ENCODE data around the gene DDR1.
"Not testable (repeated sequence)": the region's sequence is repeated elsewhere in the genome, so short reads cannot be mapped to it uniquely, and the experiment has no call there.

Gene DDR1

GRCh38 chr6:30864325-30864724 is 20.0 kb upstream of the DDR1 start:
- Histone ChIP-seq H3K36me3 (no peaks in the 10 kb centered on the region), H3K4me3 (no peak overlapping the region), H3K27me3 (peaks cover 0 to 5% of the 10 kb centered on the region in 2 donors), H3K27ac (no peak overlapping the region), H3K4me1 (no peaks in the 10 kb centered on the region), H3K9me3 (peaks cover 0 to 7% (median 5%) of the 10 kb centered on the region in 3 donors)
- intact Hi-C loops (cut with DNase I; ENCODE audit: low total_unique reads), result no loop called here
- TF ChIP-seq CTCF (IDR thresholded peaks at IDR 0.05), result no peak
- no peak for DNase-seq

- H3K27ac ChIP-seq; intact Hi-C loops (cut with DNase I; ENCODE audit: low total_unique reads); H3K4me3 ChIP-seq; H3K4me1 ChIP-seq; H3K36me3 ChIP-seq; DNase-seq; H3K27me3 ChIP-seq: not testable (repeated sequence)
- H3K9me3 ChIP-seq, result peaks cover 0 to 15% (median 9%) of the 10 kb centered on the region in 3 donors
Observed at GRCh38 chr6:30869241-30869749, 15.0 kb upstream of the DDR1 start.

- intact Hi-C loops (cut with DNase I; ENCODE audit: low total_unique reads), result no loop called here
- no peaks in the 10 kb centered on the region for H3K4me1 ChIP-seq
- no peak for TF ChIP-seq CTCF (IDR thresholded peaks at IDR 0.05)
- no peak overlapping the region for H3K27ac ChIP-seq
- DNase-seq, result no peak
- H3K36me3 ChIP-seq, result no peaks in the 10 kb centered on the region
- H3K4me3 ChIP-seq, result no peak overlapping the region
- H3K9me3 ChIP-seq, result peaks cover 0 to 15% (median 9%) of the 10 kb centered on the region in 3 donors
- H3K27me3 ChIP-seq, result no peaks in the 10 kb centered on the region
Observed at GRCh38 chr6:30870546-30870945, 13.8 kb upstream of the DDR1 start.

GRCh38 chr6:30871592-30872183 is 12.6 kb upstream of the DDR1 start:
- intact Hi-C loops (cut with DNase I; ENCODE audit: low total_unique reads), result no loop called here
- DNase-seq, result no peak
- Histone ChIP-seq H3K36me3 (no peaks in the 10 kb centered on the region), H3K27me3 (no peaks in the 10 kb centered on the region), H3K27ac (no peak overlapping the region), H3K4me3 (no peak overlapping the region), H3K4me1 (peaks cover 0 to 7% (median under 1%) of the 10 kb centered on the region in 4 donors), H3K9me3 (peaks cover 0 to 15% (median 9%) of the 10 kb centered on the region in 3 donors)
- no peak for TF ChIP-seq CTCF (IDR thresholded peaks at IDR 0.05)

- no peak for DNase-seq
- H3K27me3 ChIP-seq, result no peaks in the 10 kb centered on the region
- no peaks in the 10 kb centered on the region for H3K36me3 ChIP-seq
- no peak for TF ChIP-seq CTCF (IDR thresholded peaks at IDR 0.05)
- H3K4me1 ChIP-seq, result peaks cover 0 to 20% (median 11%) of the 10 kb centered on the region in 4 donors
- intact Hi-C loops (cut with DNase I; ENCODE audit: low total_unique reads), result no loop called here
- H3K4me3 ChIP-seq, result no peak overlapping the region
- no peak overlapping the region for H3K27ac ChIP-seq
- H3K9me3 ChIP-seq, result peaks cover 0 to 15% (median 9%) of the 10 kb centered on the region in 3 donors
Observed at GRCh38 chr6:30873137-30873640, 11.1 kb upstream of the DDR1 start.

DNA sequence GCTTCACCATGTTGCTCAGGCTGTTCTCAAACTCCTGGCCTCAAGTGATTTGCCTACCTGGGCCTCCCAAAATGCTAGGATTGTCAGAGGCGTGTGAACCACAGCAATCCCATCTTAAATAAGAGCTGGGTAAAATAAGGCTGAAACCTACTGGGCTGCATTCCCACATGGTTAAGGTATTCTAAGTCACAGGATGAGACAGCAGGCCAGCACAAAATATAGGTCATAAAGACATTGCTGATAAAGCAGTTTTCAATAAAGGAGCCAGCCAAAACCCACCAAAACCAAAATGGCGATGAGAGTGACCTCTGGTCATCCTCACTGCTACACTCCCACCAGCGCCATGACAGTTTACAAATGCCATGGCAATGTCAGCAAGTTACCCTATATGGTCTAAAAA is 10.5 kb upstream of the DDR1 start:
- H3K4me3 ChIP-seq; H3K27ac ChIP-seq; intact Hi-C loops (cut with DNase I; ENCODE audit: low total_unique reads); H3K27me3 ChIP-seq; H3K36me3 ChIP-seq; DNase-seq: not testable (repeated sequence)
- Histone ChIP-seq H3K4me1 (peaks cover 0 to 21% (median 12%) of the 10 kb centered on the region in 4 donors), H3K9me3 (peaks cover 0 to 13% (median 9%) of the 10 kb centered on the region in 3 donors)

Data from tibial artery (tissue), 4 donors.